ENCODE results near the gene SLC51B. TPM values are rescaled to one million over a fixed set of nuclear protein-coding genes. Genes with fewer than 3 reads are reported as not detected.

Gene SLC51B
- total RNA-seq, 2 donors from 2014 or later = not detected

GRCh38 chr15:65051266-65051665 is 6.1 kb downstream of the SLC51B start:
- Mint-ChIP-seq H3K36me3 (no peaks in the 10 kb centered on the region), H3K4me1 (ENCODE audit: low read depth in 2 of 2) (peaks cover 12 to 21% of the 10 kb centered on the region in 2 donors), H3K4me3 (no peak overlapping the region), H3K27ac (no peak overlapping the region), H3K27me3 (peaks cover 0 to 2% of the 10 kb centered on the region in 2 donors), H3K9me3 (no peaks in the 10 kb centered on the region)
- no peak for DNase-seq (ENCODE audit: low spot score)
- ATAC-seq = no peak

GRCh38 chr15:65052956-65053355 is 7.8 kb downstream of the SLC51B start:
- ATAC-seq (no peak), DNase-seq (ENCODE audit: low spot score) (no peak)
- no peak overlapping the region for H3K4me3 Mint-ChIP-seq
- no peaks in the 10 kb centered on the region for H3K9me3 Mint-ChIP-seq
- H3K27me3 Mint-ChIP-seq = no peaks in the 10 kb centered on the region
- no peaks in the 10 kb centered on the region for H3K36me3 Mint-ChIP-seq
- peaks cover 12 to 21% of the 10 kb centered on the region in 2 donors for H3K4me1 Mint-ChIP-seq (ENCODE audit: low read depth in 2 of 2)
- H3K27ac Mint-ChIP-seq = no peak overlapping the region

DNA sequence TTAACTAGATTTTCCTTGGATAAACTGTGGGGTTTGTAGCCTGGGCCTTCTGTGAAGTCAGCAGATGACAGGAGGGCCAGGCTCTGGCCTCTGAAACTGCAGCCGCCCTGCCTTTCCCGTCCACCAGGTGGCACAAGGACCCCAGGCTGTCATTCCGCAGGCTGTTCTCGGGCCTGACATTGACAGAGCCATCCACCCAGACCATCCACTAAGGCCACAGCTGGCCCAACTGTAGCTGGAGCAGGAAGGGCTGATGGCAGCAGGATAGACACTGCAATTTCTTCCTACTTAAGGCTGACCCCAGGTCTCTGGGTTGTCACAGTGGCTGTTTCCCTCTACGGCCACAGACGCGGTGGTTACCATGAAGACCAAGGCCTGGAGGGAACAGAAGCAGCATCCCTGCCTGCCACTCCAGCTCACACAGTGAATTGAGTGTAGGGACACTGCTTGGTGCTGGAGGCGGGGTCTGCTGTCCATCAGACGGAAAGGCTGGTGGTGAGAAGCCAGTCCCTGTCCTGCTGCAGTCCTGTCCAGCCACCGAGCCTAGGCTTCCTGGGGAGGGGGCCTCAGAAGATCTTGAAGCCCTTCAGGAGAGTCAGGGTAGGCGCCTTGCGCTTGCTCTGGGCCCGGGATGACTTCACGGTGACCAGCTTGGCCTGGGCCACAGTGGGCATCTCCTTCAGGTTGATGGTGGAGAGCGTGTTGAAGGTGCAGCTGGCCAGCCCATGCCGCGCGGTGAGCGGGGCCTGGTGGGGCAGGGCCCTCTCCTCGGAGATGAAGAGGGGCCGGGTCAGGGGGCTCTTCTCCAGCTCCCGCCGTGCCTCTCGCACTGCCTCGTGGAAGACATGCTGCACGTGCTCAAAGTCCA is 9.4 kb downstream of the SLC51B start:
- ATAC-seq (no peak), DNase-seq (ENCODE audit: low spot score) (no peak)
- H3K9me3 Mint-ChIP-seq = no peaks in the 10 kb centered on the region
- peaks cover 9 to 15% of the 10 kb centered on the region in 2 donors for H3K4me1 Mint-ChIP-seq (ENCODE audit: low read depth in 2 of 2)
- H3K27ac Mint-ChIP-seq = no peak overlapping the region
- no peak overlapping the region for H3K4me3 Mint-ChIP-seq
- no peaks in the 10 kb centered on the region for H3K36me3 Mint-ChIP-seq
- no peaks in the 10 kb centered on the region for H3K27me3 Mint-ChIP-seq

GRCh38 chr15:65055201-65055870 is 10.1 kb downstream of the SLC51B start:
- H3K9me3 Mint-ChIP-seq = no peaks in the 10 kb centered on the region
- H3K27ac Mint-ChIP-seq = no peak overlapping the region
- DNase-seq (ENCODE audit: low spot score) (no peak), ATAC-seq (no peak)
- no peaks in the 10 kb centered on the region for H3K36me3 Mint-ChIP-seq
- no peak overlapping the region for H3K4me3 Mint-ChIP-seq
- no peaks in the 10 kb centered on the region for H3K27me3 Mint-ChIP-seq
- peaks cover 1 to 8% of the 10 kb centered on the region in 2 donors for H3K4me1 Mint-ChIP-seq (ENCODE audit: low read depth in 2 of 2)

DNA sequence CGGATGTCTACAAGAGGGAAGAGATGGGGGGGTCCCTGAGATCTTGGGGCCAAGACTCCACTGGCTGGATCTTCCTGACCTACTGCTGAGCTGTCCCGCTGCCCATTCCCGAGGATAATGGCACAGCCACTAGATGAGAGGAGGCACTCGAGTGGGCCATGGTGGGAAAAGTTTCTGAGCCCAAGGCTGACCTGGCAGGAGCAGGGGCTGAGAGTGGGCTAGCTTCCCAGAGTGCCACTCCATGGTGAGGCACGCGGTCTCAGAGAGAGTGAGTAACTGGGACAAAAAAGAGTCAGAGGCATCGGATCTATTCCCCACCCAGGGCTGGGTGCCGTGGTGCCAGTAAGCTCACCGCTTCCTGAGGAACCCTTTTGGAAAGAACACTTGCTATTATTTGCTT is 10.9 kb downstream of the SLC51B start:
- ATAC-seq = no peak
- Mint-ChIP-seq H3K9me3 (no peaks in the 10 kb centered on the region), H3K27ac (no peak overlapping the region), H3K4me1 (ENCODE audit: low read depth in 2 of 2) (peaks cover 0 to 6% of the 10 kb centered on the region in 2 donors), H3K27me3 (no peaks in the 10 kb centered on the region), H3K36me3 (no peaks in the 10 kb centered on the region), H3K4me3 (no peak overlapping the region)
- DNase-seq (ENCODE audit: low spot score) = no peak

GRCh38 chr15:65056868-65057548 is 11.8 kb downstream of the SLC51B start:
- no peaks in the 10 kb centered on the region for H3K9me3 Mint-ChIP-seq

GRCh38 chr15:65057549-65057940 is 12.4 kb downstream of the SLC51B start:
- ATAC-seq (no peak), DNase-seq (ENCODE audit: low spot score) (no peak)
- H3K4me3 Mint-ChIP-seq = no peak overlapping the region
- H3K36me3 Mint-ChIP-seq = no peaks in the 10 kb centered on the region
- H3K4me1 Mint-ChIP-seq (ENCODE audit: low read depth in 2 of 2) = peaks cover 0 to 6% of the 10 kb centered on the region in 2 donors
- H3K27me3 Mint-ChIP-seq = no peaks in the 10 kb centered on the region
- no peak overlapping the region for H3K27ac Mint-ChIP-seq
- no peaks in the 10 kb centered on the region for H3K9me3 Mint-ChIP-seq

More at GRCh38 chr15:65056868-65057548, 11.8 kb downstream of the SLC51B start:
- Mint-ChIP-seq H3K27ac (no peak overlapping the region), H3K36me3 (no peaks in the 10 kb centered on the region), H3K27me3 (no peaks in the 10 kb centered on the region), H3K4me3 (no peak overlapping the region), H3K4me1 (ENCODE audit: low read depth in 2 of 2) (peaks cover 0 to 6% of the 10 kb centered on the region in 2 donors)
- no peak for DNase-seq (ENCODE audit: low spot score)
- ATAC-seq = no peak

DNA sequence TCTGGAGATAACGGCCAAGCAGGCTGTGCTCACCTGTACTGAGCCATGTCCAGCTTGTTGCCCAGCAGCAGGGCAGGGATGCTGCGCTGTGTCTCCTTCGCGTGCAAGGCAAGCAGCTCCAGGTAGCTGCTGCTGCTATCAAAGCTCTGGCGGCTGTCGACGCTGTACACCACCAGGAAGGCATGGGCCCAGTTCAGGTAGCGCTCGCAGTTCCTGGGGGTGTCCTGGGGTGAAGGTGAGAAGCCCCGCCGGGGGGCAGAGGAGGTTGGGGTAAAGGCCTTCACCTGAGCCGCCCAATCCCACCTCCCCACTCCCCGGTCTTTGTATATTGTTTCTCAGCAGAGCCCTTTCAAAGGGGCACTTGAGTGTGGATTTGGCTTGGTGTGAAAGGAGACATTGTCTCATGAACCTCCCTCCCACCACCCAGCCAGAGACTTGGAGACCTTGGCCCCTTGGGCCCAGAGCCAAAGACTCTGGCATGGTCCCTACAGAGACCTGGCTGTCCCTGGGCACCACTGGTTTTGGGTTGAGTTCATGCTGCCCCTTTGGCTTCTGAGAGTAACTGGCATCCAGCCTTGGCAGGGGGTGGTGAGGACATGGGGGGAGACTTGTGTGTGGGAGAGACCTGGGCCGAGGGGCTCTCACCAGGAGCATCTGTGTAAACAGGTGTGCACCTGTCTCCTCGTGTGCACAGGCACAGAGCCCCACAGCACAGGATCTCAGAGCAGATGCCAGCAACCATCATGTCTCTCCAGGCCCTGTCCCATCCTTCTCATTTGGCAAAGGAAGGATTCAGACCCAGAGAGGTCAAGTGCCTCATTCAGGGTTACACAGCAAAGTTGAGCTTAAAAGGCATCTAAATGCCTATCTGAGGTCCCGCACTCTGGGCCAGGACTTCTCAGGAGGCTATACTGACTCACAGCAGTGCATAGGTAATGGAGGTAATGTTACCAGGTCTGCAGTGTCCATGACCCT is 13.5 kb downstream of the SLC51B start:
- Mint-ChIP-seq H3K27me3 (peaks cover 0 to 4% of the 10 kb centered on the region in 2 donors), H3K4me3 (no peak overlapping the region), H3K4me1 (ENCODE audit: low read depth in 2 of 2) (peaks cover 0 to 6% of the 10 kb centered on the region in 2 donors), H3K9me3 (no peaks in the 10 kb centered on the region), H3K36me3 (no peaks in the 10 kb centered on the region), H3K27ac (no peak overlapping the region)
- ATAC-seq = no peak
- no peak for DNase-seq (ENCODE audit: low spot score)

DNA sequence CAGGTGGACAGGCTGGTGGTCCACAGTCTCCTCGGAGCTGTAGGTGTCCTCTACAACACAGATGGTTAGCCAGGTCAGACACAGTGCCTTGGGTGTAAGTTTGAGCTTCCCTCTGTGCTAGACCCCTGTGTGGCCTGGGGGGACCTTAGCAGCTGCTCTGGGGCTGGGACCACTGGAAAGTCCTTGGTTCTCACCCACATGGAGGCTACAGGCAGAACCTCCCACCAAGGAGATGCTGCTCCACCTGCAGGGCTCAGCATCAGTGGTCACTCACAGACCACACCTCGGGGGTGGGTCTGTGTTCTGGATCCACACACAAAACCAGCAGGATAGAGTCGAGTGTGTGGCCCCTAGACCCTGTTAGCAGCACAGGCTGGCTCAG is 14.2 kb downstream of the SLC51B start:
- H3K9me3 Mint-ChIP-seq = no peaks in the 10 kb centered on the region
- H3K4me3 Mint-ChIP-seq = no peak overlapping the region
- DNase-seq (ENCODE audit: low spot score) = no peak
- H3K36me3 Mint-ChIP-seq = no peaks in the 10 kb centered on the region
- H3K27me3 Mint-ChIP-seq = peaks cover 0 to 4% of the 10 kb centered on the region in 2 donors
- H3K27ac Mint-ChIP-seq = no peak overlapping the region
- H3K4me1 Mint-ChIP-seq (ENCODE audit: low read depth in 2 of 2) = peaks cover 0 to 6% of the 10 kb centered on the region in 2 donors
- ATAC-seq = no peak

DNA sequence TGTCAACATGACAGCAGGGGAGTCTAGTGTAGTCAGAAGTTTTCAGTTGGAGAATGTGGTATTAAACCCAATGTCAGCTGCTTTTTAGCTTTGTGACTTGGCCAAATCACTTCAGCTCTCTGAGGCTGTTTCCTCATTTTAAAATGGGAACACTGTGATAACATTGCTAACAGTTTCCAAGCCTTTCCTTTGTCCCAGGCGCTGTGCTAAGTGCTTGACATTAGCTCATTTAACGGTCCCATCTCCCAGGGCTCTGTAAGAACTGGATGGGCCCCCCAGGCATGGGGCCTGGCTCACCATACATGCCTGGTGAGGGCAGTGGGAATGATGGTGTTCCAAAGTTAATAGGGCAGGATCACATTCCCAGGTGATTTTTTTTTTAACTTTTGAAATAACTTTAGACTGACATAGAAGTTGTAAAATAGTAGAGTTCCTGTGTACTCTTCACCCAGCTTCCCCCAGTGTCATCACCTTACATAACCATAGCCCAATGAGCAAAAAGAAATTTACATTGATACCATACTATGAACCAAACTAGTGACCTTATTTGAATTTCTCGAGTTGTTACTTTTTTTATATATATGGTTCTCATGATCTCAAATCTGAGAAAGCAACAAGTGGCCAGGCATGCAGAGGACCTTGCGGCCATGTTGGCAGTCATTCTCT is 14.9 kb downstream of the SLC51B start:
- DNase-seq (ENCODE audit: low spot score) (no peak), ATAC-seq (no peak)
- Mint-ChIP-seq H3K9me3 (no peaks in the 10 kb centered on the region), H3K4me3 (no peak overlapping the region), H3K27ac (no peak overlapping the region), H3K27me3 (peaks cover 2 to 4% of the 10 kb centered on the region in 2 donors), H3K36me3 (no peaks in the 10 kb centered on the region), H3K4me1 (ENCODE audit: low read depth in 2 of 2) (peaks cover 0 to 6% of the 10 kb centered on the region in 2 donors)

DNA sequence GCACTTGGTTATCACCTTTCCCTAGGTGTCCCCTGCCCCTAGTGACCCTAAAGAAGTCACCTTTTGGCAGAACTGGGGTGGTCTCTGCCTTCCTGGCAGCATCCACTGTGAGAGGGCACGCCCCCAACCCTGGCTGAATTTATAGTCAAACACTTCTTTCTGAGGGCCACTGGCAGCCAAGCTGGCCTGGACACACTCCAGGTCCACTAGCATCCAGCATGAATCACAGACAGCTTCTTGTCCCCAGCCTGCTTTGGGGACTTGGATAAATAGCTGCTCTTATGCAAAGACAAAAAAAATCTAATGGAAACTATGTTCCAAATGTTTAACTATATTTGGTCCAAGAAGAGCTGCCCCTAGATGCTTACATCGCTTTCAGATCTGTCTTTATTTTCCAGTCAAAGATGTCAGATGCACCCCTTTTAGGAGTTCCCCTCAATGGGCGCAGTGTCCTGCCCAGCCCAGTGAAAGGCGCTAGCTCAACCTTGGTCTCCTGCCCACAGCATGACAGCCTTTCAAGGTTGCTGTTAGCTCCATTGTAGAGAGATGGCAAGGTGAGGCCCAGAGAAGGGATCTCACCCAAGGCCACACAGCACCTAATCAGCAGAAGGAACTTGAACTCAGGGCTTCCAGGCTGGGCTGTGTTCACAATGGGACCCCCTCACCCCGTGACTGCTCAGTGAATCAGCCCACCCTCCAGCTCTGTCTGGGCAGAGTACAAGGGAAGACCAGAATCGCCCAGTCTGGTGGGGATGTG is 15.6 kb downstream of the SLC51B start:
- Mint-ChIP-seq H3K36me3 (no peaks in the 10 kb centered on the region), H3K27me3 (peaks cover 8 to 9% of the 10 kb centered on the region in 2 donors), H3K4me3 (no peak overlapping the region), H3K27ac (no peak overlapping the region), H3K9me3 (no peaks in the 10 kb centered on the region), H3K4me1 (ENCODE audit: low read depth in 2 of 2) (peaks cover 0 to under 1% of the 10 kb centered on the region in 2 donors)
- DNase-seq (ENCODE audit: low spot score) (no peak), ATAC-seq (peak in 1 of 2 donors; percentile 12)

DNA sequence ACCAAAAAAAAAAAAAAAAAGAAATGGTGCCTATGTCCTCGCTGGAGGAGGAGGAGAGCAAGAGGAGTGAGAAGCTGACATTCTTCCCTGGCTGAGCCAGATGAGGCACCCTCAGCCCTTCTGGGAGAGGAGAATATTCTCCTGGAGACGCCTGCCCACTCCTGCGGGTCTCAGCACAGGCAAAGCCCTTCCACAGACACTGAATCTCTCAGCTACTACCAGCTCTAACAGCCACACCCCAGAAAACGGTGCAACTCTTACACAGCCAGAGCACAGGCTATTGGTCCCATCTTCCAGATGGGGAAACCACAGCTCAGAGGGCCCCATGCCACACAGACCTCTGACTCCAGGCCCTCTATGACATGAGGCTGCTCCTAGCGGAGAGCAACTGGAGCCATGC is 16.9 kb downstream of the SLC51B start:
- no peaks in the 10 kb centered on the region for H3K9me3 Mint-ChIP-seq
- no peaks in the 10 kb centered on the region for H3K36me3 Mint-ChIP-seq
- no peak for ATAC-seq
- no peak overlapping the region for H3K4me3 Mint-ChIP-seq
- DNase-seq (ENCODE audit: low spot score) = no peak
- H3K4me1 Mint-ChIP-seq (ENCODE audit: low read depth in 2 of 2) = peaks cover 0 to under 1% of the 10 kb centered on the region in 2 donors
- H3K27ac Mint-ChIP-seq = no peak overlapping the region
- peaks cover 11 to 17% of the 10 kb centered on the region in 2 donors for H3K27me3 Mint-ChIP-seq
